ELF-1 (cell line): ENCODE results near the gene FNDC11.
"Not testable (repeated sequence)": the region's sequence is repeated elsewhere in the genome, so short reads cannot be mapped to it uniquely, and the experiment has no call there.

ENCODE experiments used
- DNase-seq: peaks from one replicate; pipeline ENCODE4 v3.0.0-alpha.2; 2016; ENCODE audit warnings: low read depth, low spot score

FNDC11 gene

GRCh38 chr20:63553933-63554290, at the start of gene FNDC11:
TSS of gene FNDC11 (plus strand) at chr20:63554159. CDS start at chr20:63555664, 1,505 bp downstream.
- DNase-seq = no peak

- DNase-seq = no peak
Observed at GRCh38 chr20:63504642-63505041, 49.3 kb upstream of the FNDC11 start.

- no peak for DNase-seq
Observed at GRCh38 chr20:63505281-63505680, 48.7 kb upstream of the FNDC11 start.

- DNase-seq = no peak
Observed at GRCh38 chr20:63505723-63506122, 48.2 kb upstream of the FNDC11 start.

GRCh38 chr20:63507083-63507743, 46.7 kb upstream of the FNDC11 start:
- no peak for DNase-seq

- no peak for DNase-seq
Observed at GRCh38 chr20:63508072-63508768, 45.7 kb upstream of the FNDC11 start.

- DNase-seq = no peak
Observed at GRCh38 chr20:63509088-63509564, 44.8 kb upstream of the FNDC11 start.

- no peak for DNase-seq
Observed at GRCh38 chr20:63513207-63513606, 40.8 kb upstream of the FNDC11 start.

GRCh38 chr20:63514520-63514919, 39.4 kb upstream of the FNDC11 start:
- DNase-seq = not testable (repeated sequence)

GRCh38 chr20:63517376-63518309, 36.3 kb upstream of the FNDC11 start:
- DNase-seq = no peak

- DNase-seq = peak; percentile 74
Observed at GRCh38 chr20:63518351-63518861, 35.6 kb upstream of the FNDC11 start.

- DNase-seq = no peak
Observed at GRCh38 chr20:63518946-63519667, 34.9 kb upstream of the FNDC11 start.

GRCh38 chr20:63519668-63520503, 34.1 kb upstream of the FNDC11 start:
- DNase-seq = peak; percentile 67

- DNase-seq = no peak
Observed at GRCh38 chr20:63520504-63520933, 33.4 kb upstream of the FNDC11 start, which contains the start of gene PPDPF. TSS of gene PPDPF (plus strand) at chr20:63520765. CDS start at chr20:63521309, 544 bp downstream.

GRCh38 chr20:63520934-63521601, 32.9 kb upstream of the FNDC11 start:
- peak; percentile 53 for DNase-seq

GRCh38 chr20:63521602-63522001, 32.4 kb upstream of the FNDC11 start:
- peak; percentile 30 for DNase-seq

GRCh38 chr20:63522091-63522868, 31.7 kb upstream of the FNDC11 start:
- DNase-seq = peak; percentile 8

GRCh38 chr20:63522981-63523611, 30.9 kb upstream of the FNDC11 start:
- DNase-seq = peak; percentile 5
